GM19240 (cell line): ENCODE measurements around the gene UGT1A4.

Experiments
- DNase-seq: peaks from one replicate; pipeline ENCODE4 v3.0.0; 2011; ENCODE audit warnings: low spot score; ENCODE audit not compliant: insufficient read length

The UGT1A4 gene

DNA sequence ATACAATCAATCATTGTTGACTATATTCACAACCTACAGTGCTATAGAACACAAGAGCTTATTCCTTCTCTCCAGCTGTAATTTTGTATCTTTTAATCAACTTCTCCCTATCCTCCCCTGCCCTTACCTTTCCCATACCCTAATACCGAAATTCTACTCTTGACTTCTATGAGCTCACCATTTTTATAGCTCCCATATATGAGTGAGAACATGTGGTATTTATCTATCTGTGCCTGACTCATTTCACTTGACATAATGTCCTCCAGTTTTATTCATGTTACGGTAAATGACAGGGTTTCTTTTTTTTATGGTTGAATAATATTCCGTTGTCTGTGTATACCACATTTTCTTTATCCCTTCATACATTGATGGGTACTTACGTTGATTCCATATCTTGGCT, 62.2 kb downstream of the UGT1A4 start:
- no peak for DNase-seq

DNA sequence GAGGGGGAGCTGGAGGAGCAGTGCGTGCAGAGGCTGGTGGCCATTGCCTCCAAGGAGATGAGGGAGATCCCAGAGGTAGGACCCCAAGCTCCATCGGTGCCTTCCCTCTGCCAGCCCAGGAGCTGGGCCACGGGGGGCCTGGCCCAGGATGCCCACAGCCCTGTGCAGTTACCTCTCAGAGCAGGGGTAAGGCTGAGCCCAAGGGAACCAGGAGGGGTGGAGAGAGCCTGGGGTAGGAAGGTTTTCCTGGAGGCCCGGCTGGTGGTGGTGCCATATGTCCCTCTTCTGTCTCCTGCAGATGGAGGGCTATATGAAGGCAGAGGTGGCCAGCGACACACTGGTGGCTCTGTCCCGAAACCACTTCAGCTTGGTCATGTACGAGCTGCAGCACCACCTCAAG, 71.0 kb downstream of the UGT1A4 start:
- DNase-seq = no peak

DNA sequence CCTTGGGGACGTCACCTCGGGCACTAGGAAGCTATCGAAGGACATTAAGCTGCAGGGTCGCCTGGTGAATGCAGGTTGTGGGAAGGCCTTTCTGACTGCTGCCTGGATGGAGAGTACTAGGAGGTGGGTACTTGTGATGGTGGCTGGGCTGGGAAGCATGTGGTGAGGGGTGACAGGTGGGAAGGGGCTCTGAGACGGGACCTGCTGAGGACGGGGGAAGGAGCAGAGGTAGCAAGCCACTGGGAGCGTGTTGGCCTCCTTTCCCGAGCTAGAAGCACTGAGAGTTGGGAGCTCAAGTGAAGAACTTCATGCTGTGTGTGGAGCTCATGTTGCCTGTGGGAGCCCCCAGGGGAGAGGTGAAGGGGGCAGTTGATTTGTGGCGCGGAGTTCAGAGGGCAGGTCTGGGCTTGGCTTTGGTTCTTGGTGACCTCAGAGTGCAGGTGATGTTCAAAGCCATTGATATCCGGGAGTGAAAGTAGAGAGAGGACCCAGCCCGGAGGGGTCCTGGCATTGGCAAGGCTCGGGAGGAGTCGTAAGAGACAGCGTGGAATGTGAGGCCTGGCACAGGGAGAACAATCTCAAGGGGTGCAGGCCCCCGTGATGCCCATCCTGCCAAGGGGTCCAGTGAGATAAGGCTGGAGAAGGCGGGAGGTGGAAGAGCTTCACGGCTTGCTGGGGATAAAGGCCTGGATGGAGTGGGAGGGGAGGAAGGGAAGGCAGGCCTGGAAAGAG, 72.8 kb downstream of the UGT1A4 start:
- DNase-seq = no peak

DNA sequence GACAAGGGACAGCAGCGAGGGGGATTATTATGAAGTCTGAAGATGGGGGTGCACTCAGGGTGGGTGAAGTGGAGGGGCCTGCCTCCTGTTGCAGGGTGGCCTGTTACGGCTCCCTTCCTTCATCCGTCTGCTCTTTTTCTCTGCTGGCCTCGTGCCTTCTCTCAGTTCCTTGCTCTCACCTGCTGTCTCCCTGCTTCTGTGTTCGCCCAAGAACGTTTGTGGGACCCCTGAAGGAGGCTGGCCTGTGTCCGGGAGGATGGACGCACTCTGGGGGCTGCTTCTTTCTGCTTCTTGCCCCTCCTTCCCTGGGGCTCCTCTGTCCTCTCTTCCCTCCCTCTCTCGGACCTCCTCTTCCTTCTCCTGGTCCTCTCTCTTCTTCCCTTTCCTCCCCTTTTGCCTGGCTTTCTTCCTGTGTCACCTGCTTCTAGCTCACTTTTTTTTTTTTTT, 73.4 kb downstream of the UGT1A4 start:
- DNase-seq = no peak

DNA sequence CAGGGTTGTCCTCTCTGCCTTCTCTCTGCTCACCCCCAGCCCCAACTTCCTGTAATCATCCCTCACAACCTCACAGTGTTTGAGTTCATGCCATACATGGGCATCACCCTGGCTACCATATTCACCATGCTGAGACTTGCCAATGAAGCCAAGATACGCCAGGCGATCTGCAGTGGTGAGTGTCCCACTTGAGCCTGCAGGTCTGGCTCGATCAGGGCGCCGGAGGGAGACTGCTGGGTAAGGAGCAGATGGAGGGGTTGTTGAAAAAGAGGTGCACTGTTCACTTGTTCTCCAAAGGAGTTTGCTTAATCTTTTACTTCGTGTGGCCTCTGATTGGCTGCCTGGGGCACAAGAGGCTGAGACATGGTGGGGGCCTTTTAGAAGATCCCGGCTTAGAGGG, 74.2 kb downstream of the UGT1A4 start:
- no peak for DNase-seq

DNA sequence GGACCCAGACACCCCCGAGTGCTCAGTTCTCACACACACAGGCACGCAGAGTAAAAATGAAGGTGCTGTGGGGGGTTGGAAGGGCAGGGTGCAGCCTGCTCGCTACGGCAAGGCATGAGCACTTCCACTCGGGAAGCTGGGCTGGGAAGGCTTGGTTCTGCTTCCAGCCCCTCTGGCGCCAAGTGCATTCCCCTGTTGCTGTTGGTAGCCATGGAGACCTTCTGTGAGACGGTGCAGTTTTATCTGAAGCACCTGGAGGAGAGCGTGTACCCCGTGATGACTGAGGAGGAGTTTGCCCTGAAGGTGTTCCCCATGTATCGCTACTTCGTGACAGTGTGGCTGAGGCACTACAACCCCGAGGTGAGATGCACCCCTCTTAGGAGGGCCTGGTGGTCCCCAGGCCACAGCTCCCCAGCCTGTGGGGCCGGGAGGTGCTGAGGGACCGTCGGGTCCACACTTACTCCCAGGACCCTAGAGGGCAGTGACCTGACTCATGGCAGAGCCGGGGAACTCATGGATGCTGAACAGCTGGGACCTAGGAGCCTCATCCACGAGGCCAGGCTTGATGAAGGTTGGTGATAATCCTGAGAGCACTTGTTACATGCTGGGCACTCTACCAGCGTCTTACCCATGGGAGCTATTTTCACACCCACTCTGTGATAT, 75.1 kb downstream of the UGT1A4 start:
- DNase-seq = no peak

DNA sequence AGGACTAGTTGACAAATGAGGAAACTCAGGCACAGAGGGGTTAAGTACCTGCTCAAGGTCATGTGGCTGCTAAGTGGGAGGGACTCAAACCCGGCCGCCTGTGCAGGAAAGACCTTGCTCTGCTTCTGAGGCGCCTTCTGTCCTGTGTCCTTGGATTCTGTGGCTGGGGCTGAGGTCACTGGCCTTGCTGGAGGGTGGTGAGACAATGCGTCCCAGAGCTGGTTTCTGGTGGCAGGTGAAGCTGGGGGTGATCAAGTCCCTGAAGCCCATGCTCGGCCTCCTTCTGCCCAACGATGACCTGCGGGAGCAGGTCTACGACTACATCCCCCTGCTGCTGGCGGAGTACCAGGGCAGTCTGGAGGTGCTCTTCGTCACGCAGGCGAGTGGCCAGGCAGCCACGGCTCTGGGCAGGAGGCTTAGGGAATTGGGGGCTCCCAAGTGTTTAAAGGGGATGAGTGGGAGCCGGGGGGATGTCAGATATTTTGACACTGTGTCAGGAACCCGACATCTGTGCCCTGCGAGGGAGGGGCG, 75.7 kb downstream of the UGT1A4 start:
- DNase-seq = no peak

DNA sequence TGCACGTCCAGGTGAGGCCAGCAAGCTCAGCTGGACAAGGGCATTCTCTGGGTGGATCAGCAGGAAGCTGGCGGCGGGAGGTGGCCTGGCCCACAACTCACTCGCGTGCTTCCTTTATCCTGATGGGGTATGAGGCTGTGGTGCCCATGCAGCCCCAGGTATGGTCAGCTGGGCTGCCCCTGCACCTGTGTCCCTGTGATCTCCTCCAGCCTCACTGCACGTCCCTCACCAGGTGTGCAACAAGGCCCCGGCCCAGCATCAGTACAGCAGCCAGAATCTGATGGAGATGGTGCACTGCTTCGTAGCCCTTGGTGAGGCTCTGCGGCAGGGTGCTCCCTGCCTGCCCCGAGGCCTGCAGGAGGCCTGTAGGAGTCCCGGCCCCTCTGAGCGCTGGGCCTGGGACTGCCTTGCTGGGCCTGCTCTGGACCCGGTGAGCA, 77.2 kb downstream of the UGT1A4 start:
- no peak for DNase-seq

DNA sequence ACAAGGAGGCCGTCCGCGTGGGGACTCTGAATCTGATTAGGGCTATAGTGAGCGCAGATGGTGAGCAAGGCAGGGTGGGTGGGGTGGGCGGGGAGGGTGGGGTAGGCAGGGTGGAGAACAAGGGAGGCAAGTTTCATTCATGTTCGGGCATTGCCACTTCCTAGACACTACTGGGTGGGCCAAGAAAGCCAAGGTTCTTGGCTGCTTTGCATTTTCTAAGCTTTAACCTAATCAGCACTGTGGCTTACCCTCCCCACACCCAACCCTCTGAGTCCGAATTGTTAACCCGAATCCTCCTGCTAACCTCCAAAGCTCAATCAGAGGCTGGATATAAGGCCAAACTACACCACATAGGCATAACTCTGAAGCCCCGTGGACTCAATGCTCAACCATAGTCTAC, 77.7 kb downstream of the UGT1A4 start:
- DNase-seq = no peak

DNA sequence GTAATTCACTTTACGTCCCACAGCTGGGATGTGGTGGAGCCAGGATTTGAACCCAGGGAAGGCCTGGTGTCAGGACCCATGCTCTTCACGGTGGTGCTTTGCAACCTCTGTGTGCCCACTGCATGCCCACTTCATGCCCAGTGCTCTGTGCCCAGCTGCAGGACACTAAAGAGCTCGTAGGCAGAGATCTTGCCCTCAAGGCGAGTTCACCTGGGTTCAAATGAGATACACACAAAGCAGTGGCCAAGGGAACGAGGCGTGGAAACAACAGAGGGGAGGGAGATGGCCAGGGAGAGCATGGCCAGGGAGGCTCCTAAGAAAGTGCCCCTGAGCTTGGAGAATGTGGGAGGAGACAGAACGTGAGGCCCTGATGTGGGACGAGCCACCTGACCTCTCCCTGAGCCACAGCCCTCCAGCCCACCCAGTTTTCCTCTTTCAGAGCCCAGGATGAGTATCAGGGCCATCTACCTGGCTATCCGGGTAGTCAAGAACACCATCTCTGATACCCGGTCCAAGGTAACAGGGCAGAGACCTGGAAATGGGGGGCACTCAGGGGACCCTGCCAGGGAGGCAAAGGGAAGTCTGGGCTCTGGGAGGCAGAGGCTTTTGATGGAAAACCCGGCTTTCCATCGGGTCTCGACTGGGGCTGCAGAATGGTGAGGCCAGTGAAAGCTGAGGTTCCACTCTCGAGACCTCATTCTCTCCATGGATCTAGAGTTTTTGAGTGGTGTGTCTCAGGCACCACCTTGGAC, 80.0 kb downstream of the UGT1A4 start:
- no peak for DNase-seq

DNA sequence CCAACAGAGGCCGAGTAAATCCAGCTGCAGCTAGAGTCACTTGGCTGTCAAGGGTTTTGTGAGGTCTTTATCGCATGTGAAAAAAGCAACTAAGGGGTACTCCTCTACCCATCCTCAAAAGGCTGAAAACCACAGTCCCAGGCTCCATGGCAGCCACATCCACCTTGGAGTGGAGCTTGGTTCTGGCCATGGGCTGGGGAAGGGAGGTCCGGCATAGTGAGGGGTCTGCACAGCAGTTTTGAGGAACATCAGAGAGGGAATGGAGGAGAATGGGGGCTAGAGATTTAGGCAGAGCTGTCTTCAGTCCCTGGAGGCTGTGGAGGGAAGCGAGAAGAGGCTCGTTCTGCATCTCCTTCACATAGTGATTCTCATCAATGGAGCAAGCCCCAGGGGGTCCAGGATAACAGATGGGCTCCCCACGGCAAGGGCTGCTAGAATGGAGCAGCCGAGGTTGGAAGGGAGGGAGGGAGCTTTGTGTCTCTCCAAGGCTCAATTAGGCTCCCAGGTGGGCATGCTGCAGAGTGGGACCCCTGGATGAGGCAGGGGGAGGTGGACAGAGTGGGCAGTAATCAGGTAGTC, 80.6 kb downstream of the UGT1A4 start:
- no peak for DNase-seq

DNA sequence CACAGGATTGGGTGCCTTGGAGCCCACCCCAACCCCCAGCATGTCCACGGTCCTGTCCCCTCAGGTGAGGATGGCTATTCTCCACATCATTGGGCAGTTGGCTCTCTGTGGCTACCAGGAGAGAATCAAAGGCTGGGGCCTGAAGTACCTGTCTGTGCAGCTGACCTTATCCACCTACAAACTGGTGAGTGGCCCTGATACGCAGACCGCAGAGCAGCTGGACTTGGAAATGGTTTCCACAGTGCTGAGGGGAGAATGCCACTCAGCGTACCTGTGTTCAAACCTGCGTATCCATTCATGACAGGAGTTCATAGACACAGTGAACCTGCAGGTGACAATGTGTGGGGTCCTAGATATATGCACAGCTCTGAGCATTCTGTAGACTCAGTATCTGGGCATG, 81.2 kb downstream of the UGT1A4 start:
- no peak for DNase-seq

DNA sequence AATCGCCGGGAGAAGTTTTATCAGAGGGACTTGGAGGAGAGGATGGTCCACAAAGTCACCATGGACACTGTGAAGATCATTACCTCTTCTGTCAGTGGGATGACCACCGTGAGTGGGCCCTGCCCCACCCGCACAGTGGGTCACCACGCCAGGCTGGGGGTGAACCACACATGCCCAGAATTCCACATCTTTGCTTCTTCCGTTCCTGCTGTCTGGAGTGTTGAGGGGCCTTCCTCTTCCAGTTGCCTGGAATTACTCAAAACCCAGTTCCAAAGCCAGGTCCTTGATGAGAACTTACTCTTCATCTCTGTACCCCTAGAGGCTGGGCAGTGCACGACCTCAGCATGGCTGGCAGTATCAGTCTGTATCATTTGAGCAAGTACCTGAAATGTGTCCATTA, 81.7 kb downstream of the UGT1A4 start:
- DNase-seq = no peak

DNA sequence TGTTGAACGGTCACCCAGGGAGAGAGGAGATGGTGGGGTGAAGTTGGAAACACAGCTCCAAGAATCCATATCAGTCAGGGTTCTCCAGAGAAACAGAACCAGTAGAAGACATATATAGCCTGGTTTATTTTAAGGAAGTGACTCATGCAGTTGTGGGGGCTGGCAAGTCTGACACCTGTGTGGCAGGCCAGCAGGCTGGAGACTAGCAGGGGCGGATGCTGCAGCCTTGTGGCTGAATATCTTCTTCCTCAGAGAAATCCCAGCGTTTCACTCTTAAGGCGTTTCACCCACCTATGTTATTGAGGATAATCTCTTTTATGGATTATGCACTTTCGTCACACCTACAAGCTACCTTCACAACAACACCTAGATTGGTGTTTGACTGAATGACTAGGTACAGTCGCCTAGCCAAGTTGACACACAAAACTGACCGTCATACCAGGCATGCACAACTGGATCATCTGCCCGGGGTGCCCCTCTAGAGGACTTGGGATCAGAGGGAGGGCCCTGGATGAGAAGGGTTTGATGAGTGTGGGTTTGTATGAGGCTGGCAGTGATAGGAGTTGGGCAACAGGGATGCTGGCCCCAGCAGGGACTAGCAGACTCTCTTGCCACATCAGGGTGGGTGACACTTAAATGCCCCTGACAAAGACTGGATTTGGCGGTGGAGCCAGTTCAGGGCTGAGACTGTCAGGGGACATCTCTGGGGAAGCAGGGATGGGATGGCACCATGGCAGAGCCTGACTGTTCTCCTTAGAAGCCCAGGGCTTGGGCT, 83.0 kb downstream of the UGT1A4 start:
- DNase-seq = no peak

DNA sequence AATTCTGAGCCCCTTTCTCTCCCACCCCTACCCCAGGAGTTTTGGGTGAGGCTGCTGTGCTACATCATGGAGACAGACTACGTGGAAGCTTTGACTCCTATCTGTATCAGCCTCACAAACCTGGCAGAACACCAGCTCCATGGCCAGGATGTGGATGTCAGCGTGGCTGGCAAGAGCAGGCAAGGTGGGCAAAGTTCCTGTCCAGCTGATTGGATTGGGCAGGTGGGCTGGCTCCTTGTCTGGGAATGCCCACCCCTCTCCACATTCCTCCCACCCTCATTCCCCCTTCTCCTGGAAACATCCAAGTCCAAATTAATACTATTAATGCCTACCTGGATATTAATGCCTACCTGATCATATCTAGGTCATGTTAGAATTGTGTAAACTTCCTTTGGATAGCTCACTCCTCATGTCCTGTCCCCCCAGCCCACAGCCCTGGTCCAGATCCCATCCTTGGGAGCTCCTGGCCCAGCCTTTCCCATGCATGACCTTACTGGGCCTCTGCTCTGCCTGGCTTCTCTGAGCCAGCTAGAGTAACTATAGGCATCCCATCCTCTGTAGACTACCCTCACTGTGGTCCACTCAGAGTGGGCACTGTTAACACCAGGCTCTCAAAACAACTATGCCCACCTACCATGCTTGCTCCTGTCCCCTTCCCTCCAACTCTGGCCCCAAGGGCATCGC, 83.7 kb downstream of the UGT1A4 start:
- DNase-seq = no peak

DNA sequence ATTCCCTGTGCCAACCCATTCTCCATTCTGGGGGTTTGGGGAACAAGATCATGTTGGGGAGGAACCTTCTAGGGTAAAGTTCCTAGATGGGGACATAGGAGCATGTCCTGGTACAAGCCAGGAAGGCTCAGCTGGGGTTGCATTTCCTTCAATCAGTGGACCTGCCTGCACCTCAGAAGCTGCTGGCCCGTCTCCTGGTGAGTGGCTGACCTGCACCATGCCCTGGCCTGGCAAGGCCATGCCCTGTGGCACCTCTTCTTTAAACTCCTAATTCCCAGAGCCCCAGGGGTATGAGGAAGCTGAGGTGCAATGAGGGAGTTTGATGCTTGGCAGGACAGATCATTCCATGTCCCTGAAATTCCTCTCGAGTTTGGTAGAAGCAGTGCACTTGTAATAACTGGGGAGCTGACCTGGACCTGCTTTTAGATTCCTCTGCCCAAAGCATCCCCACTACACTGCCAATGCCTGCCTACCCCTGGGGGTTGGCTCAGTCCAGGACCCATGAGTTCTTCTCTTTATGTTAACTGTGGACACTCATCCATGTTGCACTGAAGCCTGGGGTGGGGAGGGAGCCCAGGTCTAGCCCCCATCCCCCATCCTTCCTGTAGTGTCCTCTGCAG, 84.9 kb downstream of the UGT1A4 start:
- DNase-seq = no peak

DNA sequence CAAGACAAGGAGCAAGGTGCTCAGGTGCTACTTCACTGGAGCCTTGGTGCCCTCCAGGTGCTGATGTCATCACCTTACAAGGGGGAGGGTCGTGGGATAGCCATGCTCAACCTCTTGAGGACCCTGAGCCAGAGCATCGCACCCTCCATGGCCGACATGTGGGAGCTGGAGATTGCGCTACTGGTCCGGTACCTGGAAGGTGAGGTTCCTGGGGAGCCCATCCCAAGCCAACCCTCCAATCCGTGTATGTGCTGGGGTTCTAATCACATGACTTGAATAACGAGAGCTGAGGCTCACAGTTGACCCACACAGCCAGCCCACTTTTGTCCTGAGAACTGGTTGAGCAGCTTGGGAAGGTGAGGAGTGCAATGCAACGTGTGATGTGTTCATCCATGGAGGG, 85.5 kb downstream of the UGT1A4 start:
- no peak for DNase-seq

DNA sequence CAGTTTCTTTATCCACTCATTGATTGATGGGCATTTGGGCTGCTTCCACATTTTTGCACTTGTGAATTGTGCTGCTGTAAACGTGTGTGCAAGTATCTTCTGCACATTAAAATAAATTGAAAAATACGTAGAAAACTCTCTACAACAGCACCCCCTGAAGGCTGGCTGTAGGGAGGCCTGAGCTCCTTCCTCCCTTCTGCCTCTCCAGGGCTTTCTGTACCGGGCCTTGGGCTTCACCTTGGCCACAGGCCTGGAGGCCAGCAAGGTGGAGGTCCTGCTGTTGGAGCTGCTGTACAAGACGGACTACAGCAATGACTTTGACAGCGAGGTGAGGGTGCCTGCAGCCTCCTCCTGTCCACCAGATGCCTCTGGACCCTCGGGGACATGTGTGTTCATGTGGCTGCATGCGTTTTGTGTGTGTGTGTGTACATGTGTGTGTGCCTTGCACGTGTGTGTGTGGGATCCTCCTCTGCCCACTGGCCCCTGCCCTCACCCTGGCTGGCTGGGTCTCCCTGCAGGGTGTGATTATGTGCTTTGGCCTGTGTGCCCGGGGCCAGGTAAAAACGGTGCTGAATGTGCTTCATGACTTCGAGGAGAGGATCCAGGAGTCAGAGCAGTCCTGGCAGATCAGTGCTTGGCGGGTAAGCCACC, 88.8 kb downstream of the UGT1A4 start:
- DNase-seq = no peak
